ENCODE measurements around the gene HOXB6.

Gene HOXB6

GRCh38 chr17:48604770-48605329 lies at the start of gene HOXB6:
Gene HOXB6 (minus strand): TSS chr17:48604986. CDS start chr17:48598150, 6,836 bp downstream.
- no peak for DNase-seq

GRCh38 chr17:48649741-48650140 lies 45.0 kb upstream of the HOXB6 start:
- DNase-seq, result no peak

GRCh38 chr17:48647963-48648245 lies 43.1 kb upstream of the HOXB6 start:
- no peak for DNase-seq

GRCh38 chr17:48647103-48647962 lies 42.5 kb upstream of the HOXB6 start:
- DNase-seq, result no peak

GRCh38 chr17:48646183-48647102 lies 41.7 kb upstream of the HOXB6 start:
- DNase-seq, result no peak

GRCh38 chr17:48645639-48646182 lies 40.9 kb upstream of the HOXB6 start:
- no peak for DNase-seq

GRCh38 chr17:48644910-48645557 lies 40.2 kb upstream of the HOXB6 start:
- DNase-seq, result no peak

GRCh38 chr17:48644159-48644558 lies 39.4 kb upstream of the HOXB6 start:
- no peak for DNase-seq

GRCh38 chr17:48643697-48644012 lies 38.9 kb upstream of the HOXB6 start:
- no peak for DNase-seq

GRCh38 chr17:48642843-48643696 lies 38.3 kb upstream of the HOXB6 start:
- no peak for DNase-seq

GRCh38 chr17:48642059-48642842 lies 37.5 kb upstream of the HOXB6 start:
- DNase-seq, result no peak

- no peak for DNase-seq
These were observed 36.8 kb upstream of the HOXB6 start for GRCh38 chr17:48641541-48642058.

- no peak for DNase-seq
These were observed 36.0 kb upstream of the HOXB6 start for GRCh38 chr17:48640858-48641180.

- DNase-seq, result no peak
These were observed 35.4 kb upstream of the HOXB6 start for GRCh38 chr17:48639982-48640857.

- DNase-seq, result no peak
These were observed 34.4 kb upstream of the HOXB6 start for GRCh38 chr17:48639136-48639535.

- no peak for DNase-seq
These were observed 32.8 kb upstream of the HOXB6 start for GRCh38 chr17:48637323-48638260.

- peak; percentile 70 for DNase-seq
These were observed 31.6 kb upstream of the HOXB6 start for GRCh38 chr17:48636177-48637018.
